K562 (cell line): ENCODE measurements around the gene LONRF3. TPM values are rescaled to one million over a fixed set of nuclear protein-coding genes. Genes with fewer than 3 reads are reported as not detected.

ENCODE experiments used
- HNRNPLL ChIP-seq: fragments of 200-400 bp; formaldehyde crosslinking; IDR thresholded peaks from 2 replicates; pipeline ENCODE4 v1.6.1; 2017; ENCODE audit warnings: low read length, low read depth, mild to moderate bottlenecking; ENCODE audit not compliant: poor library complexity, severe bottlenecking
- PCBP1 ChIP-seq: fragments of 200-400 bp; formaldehyde crosslinking; IDR thresholded peaks from 2 replicates; pipeline ENCODE4 v1.6.1; 2018; ENCODE audit warnings: mild to moderate bottlenecking, low read depth, low read length; ENCODE audit not compliant: poor library complexity, severe bottlenecking
- PHB2 ChIP-seq: fragments of 450-650 bp; IDR thresholded peaks from 2 replicates; pipeline ENCODE4 v1.6.1; 2017; ENCODE audit warnings: low read depth
- TEAD1 ChIP-seq, 2 experiments: fragments of 450-650 bp in 1 of 2; sonication (generic) in 1 of 2; formaldehyde crosslinking; IDR thresholded peaks; 2 replicates each; pipeline versions ENCODE4 v1.4.0 to v1.8.0; 2020 to 2022; ENCODE audit warnings: mild to moderate bottlenecking in 2 of 2, missing genetic modification reagents in 1 of 2
- YBX1 ChIP-seq: fragments of 450-650 bp; IDR thresholded peaks from 2 replicates; pipeline ENCODE4 v1.7.1; 2016; ENCODE audit warnings: mild to moderate bottlenecking
- polyA plus RNA-seq, 8 experiments: library from polyadenylated mRNA; depleted of rRNA in 4 of 8; stranded (reverse) in 5 of 8; unstranded in 3 of 8; fragments of >200 nt; fragmentation: Nextera tagmentation in 2 of 8; fragmentation: Illumina TruSeq in 1 of 8; extraction: Ambion mirVana in 2 of 8; extraction: Trizol in 1 of 8; gene quantifications; 2 replicates each; pipeline versions ENCODE4 v1.2.1 to v1.2.3, GENCODE V29; 2011 to 2014; ENCODE audit warnings: inconsistent platforms in 1 of 8, missing spikeins in 1 of 8
- total RNA-seq, 7 experiments: library from RNA; depleted of rRNA in 6 of 7; stranded (reverse); fragments of >200 nt in 6 of 7; fragmentation: Illumina TruSeq in 2 of 7; extraction: Trizol in 2 of 7; gene quantifications; 2 replicates each; pipeline versions ENCODE4 v1.2.1 to v1.2.3, GENCODE V29; 2011 to 2021; ENCODE audit warnings: low replicate concordance in 1 of 7
- TF ChIP-seq, protein P1 (sequence below): fragments of 450-650 bp; IDR thresholded peaks from 2 replicates; pipeline ENCODE4 v1.6.1; 2016; ENCODE audit warnings: mild to moderate bottlenecking, moderate library complexity
- TF ChIP-seq, protein P2 (sequence below): sonication (generic); formaldehyde crosslinking; IDR thresholded peaks from 2 replicates; pipeline ENCODE4 v1.9.0; 2022; ENCODE audit warnings: mild to moderate bottlenecking, missing genetic modification reagents
- TF ChIP-seq, protein P3 (sequence below): fragments of 250-450 bp; sonication (Bioruptor Pico); IDR thresholded peaks from 2 replicates; pipeline ENCODE4 v1.8.0; 2021; ENCODE audit warnings: borderline replicate concordance, mild to moderate bottlenecking, moderate library complexity; ENCODE audit not compliant: poor library complexity, severe bottlenecking
- TF ChIP-seq, protein P4 (sequence below): sonication (generic); formaldehyde crosslinking; IDR thresholded peaks from 2 replicates; pipeline ENCODE4 v1.8.0; 2022; ENCODE audit warnings: mild to moderate bottlenecking, missing genetic modification reagents

Gene LONRF3
- total and polyA plus RNA-seq, 9 of the 15 experiments (the other 6 are each of a cell fraction or from before 2014, with no cell fraction given) = 1.3 to 22.0 (median 8.7) TPM

DNA sequence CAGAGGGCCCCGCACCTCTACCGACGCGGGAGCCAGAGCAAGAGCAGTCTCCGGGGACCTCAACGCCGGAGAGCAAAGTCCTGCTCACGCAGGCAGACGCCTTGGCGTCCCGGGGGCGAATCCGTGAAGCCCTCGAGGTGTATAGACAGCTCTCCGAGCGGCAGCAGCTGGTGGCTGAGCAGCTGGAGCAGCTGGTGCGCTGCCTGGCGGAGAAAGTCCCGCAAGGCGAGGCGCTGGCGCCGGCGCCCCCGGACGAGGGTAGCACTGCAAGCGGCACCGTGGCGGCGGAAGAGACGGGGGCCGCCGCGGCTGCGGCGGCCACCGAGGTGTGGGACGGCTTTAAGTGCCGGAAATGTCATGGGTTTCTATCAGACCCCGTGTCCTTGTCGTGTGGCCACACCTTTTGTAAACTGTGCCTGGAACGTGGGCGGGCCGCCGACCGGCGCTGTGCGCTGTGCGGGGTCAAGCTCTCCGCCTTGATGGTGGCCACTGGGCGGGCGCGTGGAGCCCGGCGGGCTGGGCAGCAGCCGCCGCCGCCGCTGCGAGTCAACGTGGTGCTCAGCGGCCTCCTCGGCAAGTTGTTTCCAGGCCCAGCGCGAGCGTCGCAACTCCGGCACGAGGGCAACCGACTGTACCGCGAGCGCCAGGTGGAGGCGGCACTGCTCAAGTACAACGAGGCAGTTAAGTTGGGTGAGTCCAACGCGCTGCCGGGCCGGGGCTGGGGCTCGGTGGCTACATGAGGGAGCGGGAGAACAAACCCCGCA, 672 bp downstream of the LONRF3 start (continued):
- TF ChIP-seq, protein P1, sequence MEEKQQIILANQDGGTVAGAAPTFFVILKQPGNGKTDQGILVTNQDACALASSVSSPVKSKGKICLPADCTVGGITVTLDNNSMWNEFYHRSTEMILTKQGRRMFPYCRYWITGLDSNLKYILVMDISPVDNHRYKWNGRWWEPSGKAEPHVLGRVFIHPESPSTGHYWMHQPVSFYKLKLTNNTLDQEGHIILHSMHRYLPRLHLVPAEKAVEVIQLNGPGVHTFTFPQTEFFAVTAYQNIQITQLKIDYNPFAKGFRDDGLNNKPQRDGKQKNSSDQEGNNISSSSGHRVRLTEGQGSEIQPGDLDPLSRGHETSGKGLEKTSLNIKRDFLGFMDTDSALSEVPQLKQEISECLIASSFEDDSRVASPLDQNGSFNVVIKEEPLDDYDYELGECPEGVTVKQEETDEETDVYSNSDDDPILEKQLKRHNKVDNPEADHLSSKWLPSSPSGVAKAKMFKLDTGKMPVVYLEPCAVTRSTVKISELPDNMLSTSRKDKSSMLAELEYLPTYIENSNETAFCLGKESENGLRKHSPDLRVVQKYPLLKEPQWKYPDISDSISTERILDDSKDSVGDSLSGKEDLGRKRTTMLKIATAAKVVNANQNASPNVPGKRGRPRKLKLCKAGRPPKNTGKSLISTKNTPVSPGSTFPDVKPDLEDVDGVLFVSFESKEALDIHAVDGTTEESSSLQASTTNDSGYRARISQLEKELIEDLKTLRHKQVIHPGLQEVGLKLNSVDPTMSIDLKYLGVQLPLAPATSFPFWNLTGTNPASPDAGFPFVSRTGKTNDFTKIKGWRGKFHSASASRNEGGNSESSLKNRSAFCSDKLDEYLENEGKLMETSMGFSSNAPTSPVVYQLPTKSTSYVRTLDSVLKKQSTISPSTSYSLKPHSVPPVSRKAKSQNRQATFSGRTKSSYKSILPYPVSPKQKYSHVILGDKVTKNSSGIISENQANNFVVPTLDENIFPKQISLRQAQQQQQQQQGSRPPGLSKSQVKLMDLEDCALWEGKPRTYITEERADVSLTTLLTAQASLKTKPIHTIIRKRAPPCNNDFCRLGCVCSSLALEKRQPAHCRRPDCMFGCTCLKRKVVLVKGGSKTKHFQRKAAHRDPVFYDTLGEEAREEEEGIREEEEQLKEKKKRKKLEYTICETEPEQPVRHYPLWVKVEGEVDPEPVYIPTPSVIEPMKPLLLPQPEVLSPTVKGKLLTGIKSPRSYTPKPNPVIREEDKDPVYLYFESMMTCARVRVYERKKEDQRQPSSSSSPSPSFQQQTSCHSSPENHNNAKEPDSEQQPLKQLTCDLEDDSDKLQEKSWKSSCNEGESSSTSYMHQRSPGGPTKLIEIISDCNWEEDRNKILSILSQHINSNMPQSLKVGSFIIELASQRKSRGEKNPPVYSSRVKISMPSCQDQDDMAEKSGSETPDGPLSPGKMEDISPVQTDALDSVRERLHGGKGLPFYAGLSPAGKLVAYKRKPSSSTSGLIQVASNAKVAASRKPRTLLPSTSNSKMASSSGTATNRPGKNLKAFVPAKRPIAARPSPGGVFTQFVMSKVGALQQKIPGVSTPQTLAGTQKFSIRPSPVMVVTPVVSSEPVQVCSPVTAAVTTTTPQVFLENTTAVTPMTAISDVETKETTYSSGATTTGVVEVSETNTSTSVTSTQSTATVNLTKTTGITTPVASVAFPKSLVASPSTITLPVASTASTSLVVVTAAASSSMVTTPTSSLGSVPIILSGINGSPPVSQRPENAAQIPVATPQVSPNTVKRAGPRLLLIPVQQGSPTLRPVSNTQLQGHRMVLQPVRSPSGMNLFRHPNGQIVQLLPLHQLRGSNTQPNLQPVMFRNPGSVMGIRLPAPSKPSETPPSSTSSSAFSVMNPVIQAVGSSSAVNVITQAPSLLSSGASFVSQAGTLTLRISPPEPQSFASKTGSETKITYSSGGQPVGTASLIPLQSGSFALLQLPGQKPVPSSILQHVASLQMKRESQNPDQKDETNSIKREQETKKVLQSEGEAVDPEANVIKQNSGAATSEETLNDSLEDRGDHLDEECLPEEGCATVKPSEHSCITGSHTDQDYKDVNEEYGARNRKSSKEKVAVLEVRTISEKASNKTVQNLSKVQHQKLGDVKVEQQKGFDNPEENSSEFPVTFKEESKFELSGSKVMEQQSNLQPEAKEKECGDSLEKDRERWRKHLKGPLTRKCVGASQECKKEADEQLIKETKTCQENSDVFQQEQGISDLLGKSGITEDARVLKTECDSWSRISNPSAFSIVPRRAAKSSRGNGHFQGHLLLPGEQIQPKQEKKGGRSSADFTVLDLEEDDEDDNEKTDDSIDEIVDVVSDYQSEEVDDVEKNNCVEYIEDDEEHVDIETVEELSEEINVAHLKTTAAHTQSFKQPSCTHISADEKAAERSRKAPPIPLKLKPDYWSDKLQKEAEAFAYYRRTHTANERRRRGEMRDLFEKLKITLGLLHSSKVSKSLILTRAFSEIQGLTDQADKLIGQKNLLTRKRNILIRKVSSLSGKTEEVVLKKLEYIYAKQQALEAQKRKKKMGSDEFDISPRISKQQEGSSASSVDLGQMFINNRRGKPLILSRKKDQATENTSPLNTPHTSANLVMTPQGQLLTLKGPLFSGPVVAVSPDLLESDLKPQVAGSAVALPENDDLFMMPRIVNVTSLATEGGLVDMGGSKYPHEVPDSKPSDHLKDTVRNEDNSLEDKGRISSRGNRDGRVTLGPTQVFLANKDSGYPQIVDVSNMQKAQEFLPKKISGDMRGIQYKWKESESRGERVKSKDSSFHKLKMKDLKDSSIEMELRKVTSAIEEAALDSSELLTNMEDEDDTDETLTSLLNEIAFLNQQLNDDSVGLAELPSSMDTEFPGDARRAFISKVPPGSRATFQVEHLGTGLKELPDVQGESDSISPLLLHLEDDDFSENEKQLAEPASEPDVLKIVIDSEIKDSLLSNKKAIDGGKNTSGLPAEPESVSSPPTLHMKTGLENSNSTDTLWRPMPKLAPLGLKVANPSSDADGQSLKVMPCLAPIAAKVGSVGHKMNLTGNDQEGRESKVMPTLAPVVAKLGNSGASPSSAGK = peak; percentile 93
- TF ChIP-seq, protein P2, sequence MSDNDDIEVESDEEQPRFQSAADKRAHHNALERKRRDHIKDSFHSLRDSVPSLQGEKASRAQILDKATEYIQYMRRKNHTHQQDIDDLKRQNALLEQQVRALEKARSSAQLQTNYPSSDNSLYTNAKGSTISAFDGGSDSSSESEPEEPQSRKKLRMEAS (CRISPR knock-in tag) = peak; percentile 71
- TF ChIP-seq, protein P3, sequence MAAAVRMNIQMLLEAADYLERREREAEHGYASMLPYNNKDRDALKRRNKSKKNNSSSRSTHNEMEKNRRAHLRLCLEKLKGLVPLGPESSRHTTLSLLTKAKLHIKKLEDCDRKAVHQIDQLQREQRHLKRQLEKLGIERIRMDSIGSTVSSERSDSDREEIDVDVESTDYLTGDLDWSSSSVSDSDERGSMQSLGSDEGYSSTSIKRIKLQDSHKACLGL (CRISPR knock-in tag) = no peak
- no peak for TF ChIP-seq YBX1
- TF ChIP-seq, protein P4, sequence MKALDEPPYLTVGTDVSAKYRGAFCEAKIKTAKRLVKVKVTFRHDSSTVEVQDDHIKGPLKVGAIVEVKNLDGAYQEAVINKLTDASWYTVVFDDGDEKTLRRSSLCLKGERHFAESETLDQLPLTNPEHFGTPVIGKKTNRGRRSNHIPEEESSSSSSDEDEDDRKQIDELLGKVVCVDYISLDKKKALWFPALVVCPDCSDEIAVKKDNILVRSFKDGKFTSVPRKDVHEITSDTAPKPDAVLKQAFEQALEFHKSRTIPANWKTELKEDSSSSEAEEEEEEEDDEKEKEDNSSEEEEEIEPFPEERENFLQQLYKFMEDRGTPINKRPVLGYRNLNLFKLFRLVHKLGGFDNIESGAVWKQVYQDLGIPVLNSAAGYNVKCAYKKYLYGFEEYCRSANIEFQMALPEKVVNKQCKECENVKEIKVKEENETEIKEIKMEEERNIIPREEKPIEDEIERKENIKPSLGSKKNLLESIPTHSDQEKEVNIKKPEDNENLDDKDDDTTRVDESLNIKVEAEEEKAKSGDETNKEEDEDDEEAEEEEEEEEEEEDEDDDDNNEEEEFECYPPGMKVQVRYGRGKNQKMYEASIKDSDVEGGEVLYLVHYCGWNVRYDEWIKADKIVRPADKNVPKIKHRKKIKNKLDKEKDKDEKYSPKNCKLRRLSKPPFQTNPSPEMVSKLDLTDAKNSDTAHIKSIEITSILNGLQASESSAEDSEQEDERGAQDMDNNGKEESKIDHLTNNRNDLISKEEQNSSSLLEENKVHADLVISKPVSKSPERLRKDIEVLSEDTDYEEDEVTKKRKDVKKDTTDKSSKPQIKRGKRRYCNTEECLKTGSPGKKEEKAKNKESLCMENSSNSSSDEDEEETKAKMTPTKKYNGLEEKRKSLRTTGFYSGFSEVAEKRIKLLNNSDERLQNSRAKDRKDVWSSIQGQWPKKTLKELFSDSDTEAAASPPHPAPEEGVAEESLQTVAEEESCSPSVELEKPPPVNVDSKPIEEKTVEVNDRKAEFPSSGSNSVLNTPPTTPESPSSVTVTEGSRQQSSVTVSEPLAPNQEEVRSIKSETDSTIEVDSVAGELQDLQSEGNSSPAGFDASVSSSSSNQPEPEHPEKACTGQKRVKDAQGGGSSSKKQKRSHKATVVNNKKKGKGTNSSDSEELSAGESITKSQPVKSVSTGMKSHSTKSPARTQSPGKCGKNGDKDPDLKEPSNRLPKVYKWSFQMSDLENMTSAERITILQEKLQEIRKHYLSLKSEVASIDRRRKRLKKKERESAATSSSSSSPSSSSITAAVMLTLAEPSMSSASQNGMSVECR (CRISPR knock-in tag) = peak; percentile 42; the same call in 1 of the 2 replicates
- peak; percentile 43 for TF ChIP-seq PCBP1
- TF ChIP-seq HNRNPLL = peak; percentile 41
- no peak for TF ChIP-seq PHB2
- no peak for TF ChIP-seq TEAD1 (CRISPR knock-in tag; IDR thresholded peaks at IDR 0.05)
